ENCODE data around the gene UBR7.
"Not testable (repeated sequence)": the region's sequence is repeated elsewhere in the genome, so short reads cannot be mapped to it uniquely, and the experiment has no call there.

The UBR7 gene

GRCh38 chr14:93232159-93232558 lies 25.1 kb downstream of the UBR7 start:
- Histone ChIP-seq H3K27ac (ENCODE audit: low read length) (no peak overlapping the region), H3K4me1 (ENCODE audit: control insufficient read depth, low read depth, low read length) (no peaks in the 10 kb centered on the region), H3K9ac (ENCODE audit: low read length) (no peak overlapping the region), H3K27me3 (ENCODE audit: control insufficient read depth, insufficient read depth, low read length) (no peaks in the 10 kb centered on the region), H3K36me3 (ENCODE audit: control insufficient read depth, low read depth, low read length) (peaks cover 19% of the 10 kb centered on the region), H3K4me3 (ENCODE audit: low read length) (no peak overlapping the region), H3K9me3 (ENCODE audit: control insufficient read depth, low read depth, low read length) (no peaks in the 10 kb centered on the region)

GRCh38 chr14:93233078-93233477 lies 26.0 kb downstream of the UBR7 start:
- not testable (repeated sequence) for H3K9ac ChIP-seq (ENCODE audit: low read length); H3K27me3 ChIP-seq (ENCODE audit: control insufficient read depth, insufficient read depth, low read length); H3K27ac ChIP-seq (ENCODE audit: low read length); H3K4me3 ChIP-seq (ENCODE audit: low read length); H3K4me1 ChIP-seq (ENCODE audit: control insufficient read depth, low read depth, low read length); H3K9me3 ChIP-seq (ENCODE audit: control insufficient read depth, low read depth, low read length)
- peaks cover 10% of the 10 kb centered on the region for H3K36me3 ChIP-seq (ENCODE audit: control insufficient read depth, low read depth, low read length)

- H3K27ac ChIP-seq (ENCODE audit: low read length), result no peak overlapping the region
- no peaks in the 10 kb centered on the region for H3K4me1 ChIP-seq (ENCODE audit: control insufficient read depth, low read depth, low read length)
- no peak overlapping the region for H3K9ac ChIP-seq (ENCODE audit: low read length)
- no peaks in the 10 kb centered on the region for H3K27me3 ChIP-seq (ENCODE audit: control insufficient read depth, insufficient read depth, low read length)
- H3K9me3 ChIP-seq (ENCODE audit: control insufficient read depth, low read depth, low read length), result no peaks in the 10 kb centered on the region
- no peak overlapping the region for H3K4me3 ChIP-seq (ENCODE audit: low read length)
- no peaks in the 10 kb centered on the region for H3K36me3 ChIP-seq (ENCODE audit: control insufficient read depth, low read depth, low read length)
These were observed 27.7 kb downstream of the UBR7 start for GRCh38 chr14:93234798-93235197.

GRCh38 chr14:93239869-93240677 lies 33.0 kb downstream of the UBR7 start:
- no peak overlapping the region for H3K9ac ChIP-seq (ENCODE audit: low read length)
- H3K4me3 ChIP-seq (ENCODE audit: low read length), result no peak overlapping the region
- no peaks in the 10 kb centered on the region for H3K27me3 ChIP-seq (ENCODE audit: control insufficient read depth, insufficient read depth, low read length)
- H3K27ac ChIP-seq (ENCODE audit: low read length), result no peak overlapping the region
- peaks cover 25% of the 10 kb centered on the region for H3K36me3 ChIP-seq (ENCODE audit: control insufficient read depth, low read depth, low read length)
- no peaks in the 10 kb centered on the region for H3K4me1 ChIP-seq (ENCODE audit: control insufficient read depth, low read depth, low read length)
- H3K9me3 ChIP-seq (ENCODE audit: control insufficient read depth, low read depth, low read length), result no peaks in the 10 kb centered on the region

- H3K9me3 ChIP-seq (ENCODE audit: control insufficient read depth, low read depth, low read length), result no peaks in the 10 kb centered on the region
- no peaks in the 10 kb centered on the region for H3K4me1 ChIP-seq (ENCODE audit: control insufficient read depth, low read depth, low read length)
- H3K27ac ChIP-seq (ENCODE audit: low read length), result no peak overlapping the region
- H3K9ac ChIP-seq (ENCODE audit: low read length), result no peak overlapping the region
- no peak overlapping the region for H3K4me3 ChIP-seq (ENCODE audit: low read length)
- no peaks in the 10 kb centered on the region for H3K27me3 ChIP-seq (ENCODE audit: control insufficient read depth, insufficient read depth, low read length)
- H3K36me3 ChIP-seq (ENCODE audit: control insufficient read depth, low read depth, low read length), result peaks cover 27% of the 10 kb centered on the region
These were observed 33.6 kb downstream of the UBR7 start for GRCh38 chr14:93240678-93241000.

GRCh38 chr14:93245764-93246420 lies 38.8 kb downstream of the UBR7 start:
- no peak overlapping the region for H3K4me3 ChIP-seq (ENCODE audit: low read length)
- H3K36me3 ChIP-seq (ENCODE audit: control insufficient read depth, low read depth, low read length), result peaks cover 47% of the 10 kb centered on the region
- H3K27me3 ChIP-seq (ENCODE audit: control insufficient read depth, insufficient read depth, low read length), result no peaks in the 10 kb centered on the region
- H3K4me1 ChIP-seq (ENCODE audit: control insufficient read depth, low read depth, low read length), result no peaks in the 10 kb centered on the region
- no peak overlapping the region for H3K27ac ChIP-seq (ENCODE audit: low read length)
- H3K9ac ChIP-seq (ENCODE audit: low read length), result no peak overlapping the region
- no peaks in the 10 kb centered on the region for H3K9me3 ChIP-seq (ENCODE audit: control insufficient read depth, low read depth, low read length)

- Histone ChIP-seq H3K9ac (ENCODE audit: low read length) (no peak overlapping the region), H3K4me3 (ENCODE audit: low read length) (no peak overlapping the region), H3K4me1 (ENCODE audit: control insufficient read depth, low read depth, low read length) (no peaks in the 10 kb centered on the region), H3K36me3 (ENCODE audit: control insufficient read depth, low read depth, low read length) (peaks cover 52% of the 10 kb centered on the region), H3K9me3 (ENCODE audit: control insufficient read depth, low read depth, low read length) (no peaks in the 10 kb centered on the region), H3K27ac (ENCODE audit: low read length) (no peak overlapping the region), H3K27me3 (ENCODE audit: control insufficient read depth, insufficient read depth, low read length) (no peaks in the 10 kb centered on the region)
These were observed 39.5 kb downstream of the UBR7 start for GRCh38 chr14:93246534-93246933.

GRCh38 chr14:93249128-93249831 lies 42.2 kb downstream of the UBR7 start:
- Histone ChIP-seq H3K27ac (ENCODE audit: low read length) (no peak overlapping the region), H3K36me3 (ENCODE audit: control insufficient read depth, low read depth, low read length) (peaks cover 37% of the 10 kb centered on the region), H3K9ac (ENCODE audit: low read length) (no peak overlapping the region), H3K27me3 (ENCODE audit: control insufficient read depth, insufficient read depth, low read length) (no peaks in the 10 kb centered on the region), H3K9me3 (ENCODE audit: control insufficient read depth, low read depth, low read length) (no peaks in the 10 kb centered on the region), H3K4me3 (ENCODE audit: low read length) (no peak overlapping the region), H3K4me1 (ENCODE audit: control insufficient read depth, low read depth, low read length) (no peaks in the 10 kb centered on the region)

GRCh38 chr14:93262446-93262845 lies 55.4 kb downstream of the UBR7 start:
- H3K4me1 ChIP-seq (ENCODE audit: control insufficient read depth, low read depth, low read length), result no peaks in the 10 kb centered on the region
- H3K9me3 ChIP-seq (ENCODE audit: control insufficient read depth, low read depth, low read length), result no peaks in the 10 kb centered on the region
- H3K4me3 ChIP-seq (ENCODE audit: low read length), result no peak overlapping the region
- H3K36me3 ChIP-seq (ENCODE audit: control insufficient read depth, low read depth, low read length), result peaks cover 15% of the 10 kb centered on the region
- no peaks in the 10 kb centered on the region for H3K27me3 ChIP-seq (ENCODE audit: control insufficient read depth, insufficient read depth, low read length)
- H3K27ac ChIP-seq (ENCODE audit: low read length), result no peak overlapping the region
- no peak overlapping the region for H3K9ac ChIP-seq (ENCODE audit: low read length)

GRCh38 chr14:93263416-93263815 lies 56.4 kb downstream of the UBR7 start:
- Histone ChIP-seq H3K9ac (ENCODE audit: low read length) (no peak overlapping the region), H3K9me3 (ENCODE audit: control insufficient read depth, low read depth, low read length) (no peaks in the 10 kb centered on the region), H3K27ac (ENCODE audit: low read length) (no peak overlapping the region), H3K36me3 (ENCODE audit: control insufficient read depth, low read depth, low read length) (peaks cover 15% of the 10 kb centered on the region), H3K4me3 (ENCODE audit: low read length) (no peak overlapping the region), H3K4me1 (ENCODE audit: control insufficient read depth, low read depth, low read length) (no peaks in the 10 kb centered on the region), H3K27me3 (ENCODE audit: control insufficient read depth, insufficient read depth, low read length) (no peaks in the 10 kb centered on the region)

GRCh38 chr14:93266127-93266526 lies 59.1 kb downstream of the UBR7 start:
- H3K9ac ChIP-seq (ENCODE audit: low read length), result no peak overlapping the region
- H3K9me3 ChIP-seq (ENCODE audit: control insufficient read depth, low read depth, low read length), result no peaks in the 10 kb centered on the region
- H3K4me3 ChIP-seq (ENCODE audit: low read length), result no peak overlapping the region
- no peak overlapping the region for H3K27ac ChIP-seq (ENCODE audit: low read length)
- H3K36me3 ChIP-seq (ENCODE audit: control insufficient read depth, low read depth, low read length), result peaks cover 15% of the 10 kb centered on the region
- no peaks in the 10 kb centered on the region for H3K4me1 ChIP-seq (ENCODE audit: control insufficient read depth, low read depth, low read length)
- no peaks in the 10 kb centered on the region for H3K27me3 ChIP-seq (ENCODE audit: control insufficient read depth, insufficient read depth, low read length)
